H1 (cell line): ENCODE measurements around the gene DACT3. TPM values are rescaled to one million over a fixed set of nuclear protein-coding genes. Genes with fewer than 3 reads are reported as not detected.

ENCODE experiments used
- CTCF ChIA-PET: fragments of 300-600 bp; sonication (Branson Sonifier 250); formaldehyde crosslinking; loops from one replicate; lab custom pipeline; 2021; ENCODE audit not compliant: partially characterized antibody; lab: Charles Lee
- POLR2A ChIA-PET: fragments of 300-600 bp; sonication (Branson Sonifier 250); formaldehyde crosslinking; loops from one replicate; lab custom pipeline; 2021; ENCODE audit warnings: inconsistent platforms; ENCODE audit not compliant: partially characterized antibody; lab: Charles Lee
- DNase-seq, 2 experiments: peaks; one replicate each; pipeline versions ENCODE4 v3.0.0 to v3.0.0-alpha.2; 2010 to 2022; ENCODE audit warnings: low spot score in 2 of 2, low read depth in 1 of 2, mixed read lengths in 1 of 2
- FAIRE-seq: peaks from 2 replicates; lab custom pipeline; 2011; peaks lifted over from hg19 to GRCh38; lab: Jason Lieb, UNC
- H2AFZ ChIP-seq: 2 replicates; pipeline ENCODE4 v1.8.1; 2012; ENCODE audit warnings: low read length, inconsistent platforms
- H2AK5ac ChIP-seq: 2 replicates; pipeline ENCODE4 v1.6.1; 2013; ENCODE audit warnings: low read depth, low read length
- H2BK120ac ChIP-seq: replicated peaks from 2 replicates; pipeline ENCODE3; 2013; ENCODE audit warnings: low read depth, low read length, inconsistent platforms
- H2BK12ac ChIP-seq: 2 replicates; pipeline ENCODE4 v1.6.1; 2013; ENCODE audit warnings: low read depth, low read length
- H2BK15ac ChIP-seq: 2 replicates; pipeline ENCODE4 v1.6.1; 2013; ENCODE audit warnings: low read length
- H2BK20ac ChIP-seq: 2 replicates; pipeline ENCODE4 v1.6.1; 2013; ENCODE audit warnings: low read length
- H2BK5ac ChIP-seq: 2 replicates; pipeline ENCODE4 v1.6.1; 2013; ENCODE audit warnings: low read depth, low read length
- H3K14ac ChIP-seq: 2 replicates; pipeline ENCODE4 v1.6.1; 2013; ENCODE audit warnings: inconsistent platforms; ENCODE audit not compliant: insufficient read length
- H3K18ac ChIP-seq: 2 replicates; pipeline ENCODE4 v1.6.1; 2013; ENCODE audit warnings: low read length; ENCODE audit errors: extremely low read depth
- H3K23ac ChIP-seq: 2 replicates; pipeline ENCODE4 v1.6.1; 2013; ENCODE audit warnings: inconsistent platforms; ENCODE audit not compliant: insufficient read length
- H3K23me2 ChIP-seq: 2 replicates; pipeline ENCODE4 v1.6.1; 2013; ENCODE audit warnings: low read depth, low read length
- H3K27ac ChIP-seq: 2 replicates; pipeline ENCODE4 v1.6.1; 2011; ENCODE audit warnings: low read depth, low read length, inconsistent platforms
- H3K27me3 ChIP-seq, 4 experiments: replicated peaks in 1 of 4; 1 replicate in 1 of 4; 2 replicates in 3 of 4; pipeline versions ENCODE4 v1.6.1 to v1.8.1; 2011 to 2013; ENCODE audit warnings: low read length in 3 of 4, mild to moderate bottlenecking in 3 of 4, inconsistent platforms in 2 of 4, mixed read lengths in 2 of 4, moderate library complexity in 1 of 4; ENCODE audit not compliant: control insufficient read depth in 3 of 4, insufficient read depth in 3 of 4; ENCODE audit errors: extremely low read depth in 1 of 4
- H3K36me3 ChIP-seq, 4 experiments: 2 replicates each; pipeline versions ENCODE4 v1.6.1 to v1.8.1; 2011 to 2013; ENCODE audit warnings: mild to moderate bottlenecking in 4 of 4, low read length in 3 of 4, moderate library complexity in 2 of 4, control low read depth in 1 of 4, inconsistent platforms in 1 of 4; ENCODE audit not compliant: insufficient read depth in 4 of 4, control insufficient read depth in 2 of 4
- H3K4ac ChIP-seq: replicated peaks from 2 replicates; pipeline ENCODE3; 2013; ENCODE audit warnings: low read length, low read depth, mixed read lengths, inconsistent platforms; ENCODE audit not compliant: insufficient read length
- H3K4me1 ChIP-seq, 4 experiments: replicated peaks in 1 of 4; 1 replicate in 1 of 4; 2 replicates in 3 of 4; pipeline versions ENCODE4 v1.6.1 to v1.8.1; 2011 to 2013; ENCODE audit warnings: low read length in 3 of 4, inconsistent platforms in 2 of 4, mixed read lengths in 1 of 4; ENCODE audit not compliant: insufficient read depth in 4 of 4, control insufficient read depth in 3 of 4
- H3K4me2 ChIP-seq, 2 experiments: 2 replicates each; pipeline versions ENCODE4 v1.6.1 to v1.8.1; 2011 to 2013; ENCODE audit warnings: low read depth in 2 of 2, low read length in 2 of 2, control low read depth in 1 of 2, inconsistent platforms in 1 of 2, mild to moderate bottlenecking in 1 of 2; ENCODE audit not compliant: insufficient read depth in 1 of 2
- H3K4me3 ChIP-seq, 4 experiments: fragments of 200-600, 300-600 bp in 1 of 4; sonication (generic), shearing (Covaris generic), sonication (Bioruptor Twin) in 1 of 4; 2 replicates each; pipeline versions ENCODE4 v1.5.1 to v1.8.1; 2011 to 2016; ENCODE audit warnings: low read length in 4 of 4, low read depth in 3 of 4, control low read depth in 2 of 4, inconsistent platforms in 2 of 4, mild to moderate bottlenecking in 2 of 4, mixed read lengths in 1 of 4, moderate library complexity in 1 of 4; ENCODE audit not compliant: insufficient read depth in 2 of 4; ENCODE audit errors: extremely low read depth in 1 of 4
- H3K56ac ChIP-seq: replicated peaks from 2 replicates; pipeline ENCODE3; 2013; ENCODE audit warnings: low read depth, mild to moderate bottlenecking, mixed read lengths, low read length, inconsistent platforms; ENCODE audit not compliant: insufficient read length
- H3K79me1 ChIP-seq: 2 replicates; pipeline ENCODE4 v1.6.1; 2013; ENCODE audit warnings: low read depth, low read length, control low read depth
- H3K79me2 ChIP-seq, 2 experiments: 2 replicates each; pipeline versions ENCODE4 v1.6.1 to v1.8.1; 2012 to 2013; ENCODE audit warnings: low read length in 2 of 2, mild to moderate bottlenecking in 2 of 2, inconsistent platforms in 1 of 2; ENCODE audit not compliant: insufficient read depth in 2 of 2, control insufficient read depth in 1 of 2
- H3K9ac ChIP-seq, 4 experiments: replicated peaks in 1 of 4; 1 replicate in 1 of 4; 2 replicates in 3 of 4; pipeline versions ENCODE4 v1.6.1 to v1.8.1; 2011 to 2013; ENCODE audit warnings: low read depth in 3 of 4, low read length in 3 of 4, control low read depth in 2 of 4, mild to moderate bottlenecking in 2 of 4, moderate library complexity in 2 of 4, inconsistent platforms in 1 of 4; ENCODE audit errors: extremely low read depth in 1 of 4
- H3K9me3 ChIP-seq, 2 experiments: 2 replicates each; pipeline versions ENCODE4 v1.6.1 to v1.8.1; 2012 to 2013; ENCODE audit warnings: mild to moderate bottlenecking in 2 of 2, moderate library complexity in 2 of 2, control low read depth in 1 of 2, inconsistent platforms in 1 of 2, low read depth in 1 of 2, low read length in 1 of 2, mixed read lengths in 1 of 2; ENCODE audit not compliant: insufficient read depth in 2 of 2
- H4K20me1 ChIP-seq, 2 experiments: replicated peaks in 1 of 2; 2 replicates each; pipeline versions ENCODE3 to v1.8.1; 2011 to 2013; ENCODE audit warnings: inconsistent platforms in 2 of 2, low read length in 2 of 2, mild to moderate bottlenecking in 1 of 2; ENCODE audit not compliant: insufficient read depth in 2 of 2, control insufficient read depth in 1 of 2
- H4K5ac ChIP-seq: 2 replicates; pipeline ENCODE4 v1.6.1; 2013; ENCODE audit warnings: low read length, low read depth, mixed read lengths, inconsistent platforms; ENCODE audit not compliant: insufficient read length
- H4K8ac ChIP-seq: 2 replicates; pipeline ENCODE4 v1.8.0; 2013; ENCODE audit warnings: mild to moderate bottlenecking, moderate library complexity, low read length, inconsistent platforms; ENCODE audit not compliant: insufficient read depth; ENCODE audit errors: extremely low read depth
- H4K91ac ChIP-seq: replicated peaks from 2 replicates; pipeline ENCODE3; 2013; ENCODE audit warnings: low read length, mixed read lengths, inconsistent platforms; ENCODE audit not compliant: insufficient read length
- BCL11A ChIP-seq, 2 experiments: IDR thresholded peaks; one replicate each; pipeline ENCODE4 v1.6.1; 2011; ENCODE audit warnings: low read depth in 2 of 2, low read length in 2 of 2, mild to moderate bottlenecking in 2 of 2
- BRCA1 ChIP-seq: IDR thresholded peaks from 2 replicates; pipeline ENCODE4 v1.6.1; 2012; ENCODE audit warnings: low read depth, low read length, improper control_type of control experiment
- EGR1 ChIP-seq: IDR thresholded peaks from 2 replicates; pipeline ENCODE4 v1.6.1; 2011; ENCODE audit warnings: low read depth, low read length, borderline replicate concordance
- GTF2F1 ChIP-seq: IDR thresholded peaks from 2 replicates; pipeline ENCODE4 v1.6.1; 2012; ENCODE audit warnings: low read depth, low read length, improper control_type of control experiment, borderline replicate concordance
- MAX ChIP-seq: IDR thresholded peaks from 2 replicates; pipeline ENCODE4 v1.6.1; 2012; ENCODE audit warnings: inconsistent platforms
- NANOG ChIP-seq: IDR thresholded peaks from 2 replicates; pipeline ENCODE4 v1.6.1; 2011; ENCODE audit warnings: low read length, low read depth, mild to moderate bottlenecking, inconsistent platforms; ENCODE audit not compliant: insufficient read depth, poor library complexity, severe bottlenecking
- SAP30 ChIP-seq: fragments of 300-600 bp; sonication (generic); IDR thresholded peaks from 2 replicates; pipeline ENCODE4 v1.7.1; 2012; ENCODE audit warnings: low read length, moderate library complexity, mild to moderate bottlenecking, inconsistent platforms; ENCODE audit not compliant: insufficient read depth, insufficient replicate concordance
- TAF7 ChIP-seq: optimal IDR thresholded peaks from 2 replicates; pipeline ENCODE3; 2011; ENCODE audit warnings: low read depth, mild to moderate bottlenecking, inconsistent platforms, low read length, moderate library complexity, borderline replicate concordance
- TEAD4 ChIP-seq: IDR thresholded peaks from 2 replicates; pipeline ENCODE4 v1.6.1; 2012; ENCODE audit warnings: low read depth, low read length, inconsistent platforms, mixed read lengths
- WGBS, 2 experiments: shearing (Covaris generic) in 1 of 2; methylation state at CpG; one replicate each; pipeline versions ENCODE4 v1.1.6 to v1.1.7; 2013 to 2015; ENCODE audit warnings: low lambda C conversion rate in 2 of 2, mixed read lengths in 2 of 2, inconsistent platforms in 1 of 2, low coverage in 1 of 2, missing lambda C conversion rate in 1 of 2; ENCODE audit not compliant: insufficient replicate concordance in 2 of 2, insufficient coverage in 1 of 2, insufficient read length in 1 of 2; ENCODE audit errors: extremely low coverage in 1 of 2, missing lambda C conversion rate in 1 of 2; 5-methylcytosine and 5-hydroxymethylcytosine counted together
- polyA plus RNA-seq, 7 experiments: library from polyadenylated mRNA; depleted of rRNA in 3 of 7; stranded (reverse) in 5 of 7; unstranded in 2 of 7; fragments of >200 nt in 5 of 7; fragments of 200-250 nt in 2 of 7; gene quantifications; 1 replicate in 5 of 7; 2 replicates in 1 of 7; 4 replicates in 1 of 7; pipeline versions ENCODE4 v1.2.1 to v1.2.3, GENCODE V29; 2011 to 2013; ENCODE audit warnings: missing spikeins in 2 of 7, mixed read lengths in 2 of 7
- total RNA-seq: library from RNA; stranded (reverse); fragmentation: NEBNext Ultra II Directional; extraction: Animal tissue kit (Norgen Biotek cat#: 25700); gene quantifications from 2 replicates; pipeline ENCODE4 v1.2.1, GENCODE V29; 2021
- TF ChIP-seq, protein P1 (sequence below): IDR thresholded peaks from 2 replicates; pipeline ENCODE4 v1.6.1; 2011; ENCODE audit warnings: low read length, improper control_type of control experiment

The DACT3 gene
- total and polyA plus RNA-seq, 2 of the 8 experiments (the other 6 are each of a cell fraction or from before 2014, with no cell fraction given), result 1.8 to 2.0 TPM

GRCh38 chr19:46633130-46633529, 27.9 kb downstream of the DACT3 start:
- POLR2A ChIA-PET, result interaction anchor here (0.9 to 1.4 kb wide), 5 partner anchors 17 to 71 kb away, joined by 3 to 4 read pairs (median 4); no protein-coding TSS in a partner anchor
- no peak overlapping the region; a peak in 1 of 4 replicates for H3K4me2 ChIP-seq
- 93% methylated on average over 3 of the region's 3 CpGs; no CpG with 5 or more reads in 1 of the 2 experiments for WGBS, 2 experiments

More at GRCh38 chr19:46633130-46633529, 27.9 kb downstream of the DACT3 start:
- Histone ChIP-seq H3K27me3 (peaks cover 5 to 46% (median 39%) of the 10 kb centered on the region in 4 experiments), H3K9me3 (no peaks in the 10 kb centered on the region), H3K4ac (no peak overlapping the region), H3K79me1 (no peaks in the 10 kb centered on the region; the same call in 1 of the 2 replicates), H3K79me2 (no peaks in the 10 kb centered on the region), H3K23ac (no peak overlapping the region), H3K56ac (no peak overlapping the region), H4K5ac (no peak overlapping the region), H2AK5ac (no peak overlapping the region), H3K23me2 (peaks cover 17% of the 10 kb centered on the region; the same call in 1 of the 2 replicates), H3K18ac (no peak overlapping the region), H2BK12ac (0 out of 2 replicates have a peak overlapping the region, but pooled peaks have one; percentile 60), H2BK5ac (no peak overlapping the region), H4K91ac (no peak overlapping the region), H3K27ac (no peak overlapping the region), H2BK120ac (no peak overlapping the region), H4K20me1 (peaks cover 0 to 8% of the 10 kb centered on the region in 2 experiments), H2BK15ac (no peak overlapping the region), H3K4me1 (peaks cover 0 to 20% (median 14%) of the 10 kb centered on the region in 4 experiments; a peak in 6 of 7 replicates), H4K8ac (no peak overlapping the region), H2AFZ (no peak overlapping the region), H3K9ac (no peak overlapping the region; a peak in 1 of 7 replicates), H3K36me3 (no peaks in the 10 kb centered on the region), H2BK20ac (no peak overlapping the region), H3K4me3 (no peak overlapping the region), H3K14ac (no peak overlapping the region)
- no peak for TF ChIP-seq MAX
- TF ChIP-seq, protein P1, sequence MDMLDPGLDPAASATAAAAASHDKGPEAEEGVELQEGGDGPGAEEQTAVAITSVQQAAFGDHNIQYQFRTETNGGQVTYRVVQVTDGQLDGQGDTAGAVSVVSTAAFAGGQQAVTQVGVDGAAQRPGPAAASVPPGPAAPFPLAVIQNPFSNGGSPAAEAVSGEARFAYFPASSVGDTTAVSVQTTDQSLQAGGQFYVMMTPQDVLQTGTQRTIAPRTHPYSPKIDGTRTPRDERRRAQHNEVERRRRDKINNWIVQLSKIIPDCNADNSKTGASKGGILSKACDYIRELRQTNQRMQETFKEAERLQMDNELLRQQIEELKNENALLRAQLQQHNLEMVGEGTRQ, result no peak
- no peak for TF ChIP-seq TAF7
- TF ChIP-seq NANOG, result no peak
- no peak for TF ChIP-seq BRCA1
- TF ChIP-seq SAP30, result no peak
- no peak for TF ChIP-seq GTF2F1
- no peak for TF ChIP-seq EGR1
- no peak for TF ChIP-seq BCL11A (IDR thresholded peaks at IDR 0.05; ENCODE audit: low read depth in 2 of 2, low read length in 2 of 2)
- TF ChIP-seq TEAD4, result no peak
- no peak for DNase-seq
- CTCF ChIA-PET, result interaction anchor here (0.6 to 15.3 kb wide), 6 partner anchors 8 to 933 kb away, joined by 3 to 309 read pairs (median 3); partner anchors contain the start of genes DACT3 and PTGIR
- FAIRE-seq, result no peak
